Measurements from ENCODE around the gene RELL1. TPM values are rescaled to one million over a fixed set of nuclear protein-coding genes. Genes with fewer than 3 reads are reported as not detected.

RELL1 gene
- polyA plus RNA-seq, 1 of the 3 experiments (the other 2 are of a cell fraction), result 4.5 TPM

- H3K27me3 ChIP-seq (ENCODE audit: insufficient read depth), result no peaks in the 10 kb centered on the region
- 83% methylated on average over 3 of the region's 3 CpGs for WGBS (ENCODE audit: low lambda C conversion rate)
- POLR2A ChIA-PET, result no interaction called here
- TF ChIP-seq POLR2AphosphoS5 (IDR thresholded peaks at IDR 0.05; ENCODE audit: low read depth, low read length) (no peak), MXI1 (IDR thresholded peaks at IDR 0.05; ENCODE audit: low read depth, low read length) (no peak), ELF1 (IDR thresholded peaks at IDR 0.05) (no peak), USF1 (IDR thresholded peaks at IDR 0.05; ENCODE audit: borderline replicate concordance, low read depth) (no peak), NRF1 (IDR thresholded peaks at IDR 0.05; ENCODE audit: low read depth, low read length) (no peak), CHD2 (IDR thresholded peaks at IDR 0.05; ENCODE audit: low read length, partially characterized antibody) (no peak), MAX (IDR thresholded peaks at IDR 0.05; ENCODE audit: low read depth) (no peak), RFX5 (IDR thresholded peaks at IDR 0.05; ENCODE audit: low read length) (no peak), GABPA (IDR thresholded peaks at IDR 0.05; ENCODE audit: low read depth) (no peak), RXRA (IDR thresholded peaks at IDR 0.05; ENCODE audit: borderline replicate concordance, low read depth) (no peak), ZBTB33 (IDR thresholded peaks at IDR 0.05; ENCODE audit: borderline replicate concordance, low read depth) (no peak), RAD21 (IDR thresholded peaks at IDR 0.05; ENCODE audit: low read length) (no peak), TAF1 (IDR thresholded peaks at IDR 0.05; ENCODE audit: borderline replicate concordance, low read depth, low read length) (no peak), MEF2A (IDR thresholded peaks at IDR 0.05; ENCODE audit: borderline replicate concordance, low read depth) (no peak), RCOR1 (IDR thresholded peaks at IDR 0.05; ENCODE audit: low read length) (no peak), SIN3A (IDR thresholded peaks at IDR 0.05; ENCODE audit: borderline replicate concordance, low read depth, low read length) (no peak), JUND (IDR thresholded peaks at IDR 0.05) (no peak), TEAD4 (IDR thresholded peaks at IDR 0.05; ENCODE audit: borderline replicate concordance, insufficient read depth) (no peak)
- no peak overlapping the region for H3K9ac ChIP-seq
- H3K4me3 ChIP-seq (ENCODE audit: low read depth in 2 of 2, low read length in 1 of 2), result no peak overlapping the region
- no peak overlapping the region for H3K27ac ChIP-seq (ENCODE audit: low read depth in 2 of 2, low read length in 1 of 2)
- no peak for DNase-seq
- no peaks in the 10 kb centered on the region for H3K9me2 ChIP-seq
- H3K4me2 ChIP-seq, result no peak overlapping the region
- no peak overlapping the region for H2AFZ ChIP-seq (ENCODE audit: low read depth)
- H3K36me3 ChIP-seq (replicated peaks in 1 of 2; ENCODE audit: control insufficient read depth in 1 of 2, insufficient read depth in 2 of 2, low read length in 1 of 2), result peaks cover 0 to 10% of the 10 kb centered on the region in 2 experiments
- H4K20me1 ChIP-seq (ENCODE audit: insufficient read depth), result no peaks in the 10 kb centered on the region
- peaks cover 5 to 6% of the 10 kb centered on the region in 2 experiments; a peak in 2 of 4 replicates for H3K4me1 ChIP-seq (ENCODE audit: control insufficient read depth in 1 of 2, insufficient read depth in 2 of 2, low read depth in 1 of 2, low read length in 1 of 2)
- CTCF ChIA-PET, result no interaction called here
- no peaks in the 10 kb centered on the region for H3K9me3 ChIP-seq
- no peaks in the 10 kb centered on the region for H3F3A ChIP-seq (replicated peaks; ENCODE audit: insufficient read depth)
- H3K79me2 ChIP-seq (ENCODE audit: insufficient read depth), result no peaks in the 10 kb centered on the region
These were observed 39.9 kb downstream of the RELL1 start for GRCh38 chr4:37646247-37646646.

GRCh38 chr4:37645736-37646135, 40.4 kb downstream of the RELL1 start:
- Histone ChIP-seq H3K9ac (no peak overlapping the region), H3K9me3 (no peaks in the 10 kb centered on the region), H2AFZ (ENCODE audit: low read depth) (no peak overlapping the region), H4K20me1 (ENCODE audit: insufficient read depth) (no peaks in the 10 kb centered on the region), H3K9me2 (no peaks in the 10 kb centered on the region), H3K4me3 (ENCODE audit: low read depth in 2 of 2, low read length in 1 of 2) (no peak overlapping the region), H3K79me2 (ENCODE audit: insufficient read depth) (no peaks in the 10 kb centered on the region), H3F3A (replicated peaks; ENCODE audit: insufficient read depth) (peaks cover under 1% of the 10 kb centered on the region), H3K27ac (ENCODE audit: low read depth in 2 of 2, low read length in 1 of 2) (no peak overlapping the region), H3K4me2 (no peak overlapping the region), H3K27me3 (ENCODE audit: insufficient read depth) (no peaks in the 10 kb centered on the region), H3K4me1 (ENCODE audit: control insufficient read depth in 1 of 2, insufficient read depth in 2 of 2, low read depth in 1 of 2, low read length in 1 of 2) (peaks cover 5 to 6% of the 10 kb centered on the region in 2 experiments; a peak in 2 of 4 replicates), H3K36me3 (replicated peaks in 1 of 2; ENCODE audit: control insufficient read depth in 1 of 2, insufficient read depth in 2 of 2, low read length in 1 of 2) (peaks cover 0 to 10% of the 10 kb centered on the region in 2 experiments)
- ChIA-PET POLR2A (no interaction called here), CTCF (no interaction called here)
- 88% methylated on average over 4 of the region's 4 CpGs for WGBS (ENCODE audit: low lambda C conversion rate)
- no peak for DNase-seq
- no peak for TF ChIP-seq GABPA (IDR thresholded peaks at IDR 0.05; ENCODE audit: low read depth)
- no peak for TF ChIP-seq RCOR1 (IDR thresholded peaks at IDR 0.05; ENCODE audit: low read length)
- no peak for TF ChIP-seq TEAD4 (IDR thresholded peaks at IDR 0.05; ENCODE audit: borderline replicate concordance, insufficient read depth)
- no peak for TF ChIP-seq CTCF (IDR thresholded peaks at IDR 0.05)
- no peak for TF ChIP-seq NFIC (IDR thresholded peaks at IDR 0.05; ENCODE audit: borderline replicate concordance)
- TF ChIP-seq FOXM1 (IDR thresholded peaks at IDR 0.05; ENCODE audit: low read depth), result no peak
- no peak for TF ChIP-seq MXI1 (IDR thresholded peaks at IDR 0.05; ENCODE audit: low read depth, low read length)
- TF ChIP-seq CHD2 (IDR thresholded peaks at IDR 0.05; ENCODE audit: low read length, partially characterized antibody), result no peak
- no peak for TF ChIP-seq USF2 (IDR thresholded peaks at IDR 0.05; ENCODE audit: borderline replicate concordance, low read depth, low read length)
